Measurements from ENCODE around the gene SUSD4.

SUSD4 gene

GRCh38 chr1:223308136-223308535 is 55.8 kb downstream of the SUSD4 start:
- no CpG with 5 or more reads among the region's 2 CpGs for WGBS, 2 donors (ENCODE audit: extremely low coverage in 2 of 2, insufficient read length in 2 of 2, insufficient replicate concordance in 1 of 2)
- H3K27me3 ChIP-seq (ENCODE audit: control insufficient read depth in 3 of 3, insufficient read depth in 3 of 3, low read depth in 1 of 3, low read length in 3 of 3), result no peaks in the 10 kb centered on the region
- H3K4me3 ChIP-seq (ENCODE audit: low read length in 2 of 2), result no peak overlapping the region
- no peak overlapping the region for H3K9ac ChIP-seq (ENCODE audit: low read depth, low read length, poor library complexity)
- no peak overlapping the region for H2BK5ac ChIP-seq (ENCODE audit: low read length)
- no peak overlapping the region for H3K18ac ChIP-seq (ENCODE audit: low read length)
- no peaks in the 10 kb centered on the region for H3K9me3 ChIP-seq (replicated peaks in 1 of 2; ENCODE audit: control insufficient read depth in 2 of 2, insufficient read depth in 1 of 2, low read depth in 1 of 2, low read length in 2 of 2)
- no peak overlapping the region for H2AK5ac ChIP-seq (ENCODE audit: low read depth, low read length)
- H2AFZ ChIP-seq (ENCODE audit: low read length), result no peak overlapping the region
- H4K91ac ChIP-seq (ENCODE audit: low read depth, low read length, poor library complexity), result no peak overlapping the region
- no peak overlapping the region for H2BK15ac ChIP-seq (ENCODE audit: low read length)
- H2BK120ac ChIP-seq (ENCODE audit: low read depth, low read length), result no peak overlapping the region
- no peak overlapping the region for H3K4ac ChIP-seq (ENCODE audit: low read length)
- no peaks in the 10 kb centered on the region for H3K36me3 ChIP-seq (replicated peaks in 1 of 2; ENCODE audit: control insufficient read depth in 2 of 2, insufficient read depth in 2 of 2, low read length in 2 of 2)
- no peak overlapping the region for H2BK12ac ChIP-seq (ENCODE audit: low read length)
- no peaks in the 10 kb centered on the region for H3K4me1 ChIP-seq (ENCODE audit: control insufficient read depth in 2 of 2, insufficient read depth in 1 of 2, low read depth in 1 of 2, low read length in 2 of 2)
- no peak overlapping the region for H3K23ac ChIP-seq (ENCODE audit: low read depth, low read length, poor library complexity)
- H3K79me1 ChIP-seq (ENCODE audit: low read depth, low read length), result no peaks in the 10 kb centered on the region
- no peak overlapping the region for H3K27ac ChIP-seq (replicated peaks; ENCODE audit: low read length)
- no peak for DNase-seq (ENCODE audit: low spot score)
- no peak overlapping the region for H3K14ac ChIP-seq (ENCODE audit: low read length)
- no peak overlapping the region for H4K8ac ChIP-seq (ENCODE audit: low read depth, low read length)
- H3K4me2 ChIP-seq (ENCODE audit: insufficient read depth, low read length, poor library complexity, severe bottlenecking), result no peak overlapping the region

GRCh38 chr1:223307544-223307943 is 56.4 kb downstream of the SUSD4 start:
- Histone ChIP-seq H3K9ac (ENCODE audit: low read depth, low read length, poor library complexity) (no peak overlapping the region), H3K4ac (ENCODE audit: low read length) (no peak overlapping the region), H3K79me1 (ENCODE audit: low read depth, low read length) (no peaks in the 10 kb centered on the region), H2AFZ (ENCODE audit: low read length) (no peak overlapping the region), H2BK120ac (ENCODE audit: low read depth, low read length) (no peak overlapping the region), H4K8ac (ENCODE audit: low read depth, low read length) (no peak overlapping the region), H2BK12ac (ENCODE audit: low read length) (no peak overlapping the region), H3K14ac (ENCODE audit: low read length) (no peak overlapping the region), H2AK5ac (ENCODE audit: low read depth, low read length) (no peak overlapping the region), H3K27ac (replicated peaks; ENCODE audit: low read length) (no peak overlapping the region), H3K4me3 (ENCODE audit: low read length in 2 of 2) (no peak overlapping the region), H3K18ac (ENCODE audit: low read length) (no peak overlapping the region), H3K27me3 (ENCODE audit: control insufficient read depth in 3 of 3, insufficient read depth in 3 of 3, low read depth in 1 of 3, low read length in 3 of 3) (no peaks in the 10 kb centered on the region), H3K9me3 (replicated peaks in 1 of 2; ENCODE audit: control insufficient read depth in 2 of 2, insufficient read depth in 1 of 2, low read depth in 1 of 2, low read length in 2 of 2) (no peaks in the 10 kb centered on the region), H3K4me1 (ENCODE audit: control insufficient read depth in 2 of 2, insufficient read depth in 1 of 2, low read depth in 1 of 2, low read length in 2 of 2) (no peaks in the 10 kb centered on the region), H2BK15ac (ENCODE audit: low read length) (no peak overlapping the region), H3K36me3 (replicated peaks in 1 of 2; ENCODE audit: control insufficient read depth in 2 of 2, insufficient read depth in 2 of 2, low read length in 2 of 2) (no peaks in the 10 kb centered on the region), H2BK5ac (ENCODE audit: low read length) (no peak overlapping the region), H3K4me2 (ENCODE audit: insufficient read depth, low read length, poor library complexity, severe bottlenecking) (no peak overlapping the region), H3K23ac (ENCODE audit: low read depth, low read length, poor library complexity) (no peak overlapping the region), H4K91ac (ENCODE audit: low read depth, low read length, poor library complexity) (no peak overlapping the region)
- DNase-seq (ENCODE audit: low spot score), result no peak
- no CpG with 5 or more reads among the region's 5 CpGs for WGBS, 2 donors (ENCODE audit: extremely low coverage in 2 of 2, insufficient read length in 2 of 2, insufficient replicate concordance in 1 of 2)

GRCh38 chr1:223304931-223305330 is 59.0 kb downstream of the SUSD4 start:
- Histone ChIP-seq H3K27me3 (ENCODE audit: control insufficient read depth in 3 of 3, insufficient read depth in 3 of 3, low read depth in 1 of 3, low read length in 3 of 3) (no peaks in the 10 kb centered on the region), H3K4ac (ENCODE audit: low read length) (no peak overlapping the region), H3K27ac (replicated peaks; ENCODE audit: low read length) (no peak overlapping the region), H3K36me3 (replicated peaks in 1 of 2; ENCODE audit: control insufficient read depth in 2 of 2, insufficient read depth in 2 of 2, low read length in 2 of 2) (no peaks in the 10 kb centered on the region), H3K4me2 (ENCODE audit: insufficient read depth, low read length, poor library complexity, severe bottlenecking) (no peak overlapping the region), H4K8ac (ENCODE audit: low read depth, low read length) (no peak overlapping the region), H2BK120ac (ENCODE audit: low read depth, low read length) (no peak overlapping the region), H3K4me3 (ENCODE audit: low read length in 2 of 2) (no peak overlapping the region), H3K9ac (ENCODE audit: low read depth, low read length, poor library complexity) (no peak overlapping the region), H4K91ac (ENCODE audit: low read depth, low read length, poor library complexity) (no peak overlapping the region), H2AFZ (ENCODE audit: low read length) (no peak overlapping the region), H2BK12ac (ENCODE audit: low read length) (no peak overlapping the region), H3K23ac (ENCODE audit: low read depth, low read length, poor library complexity) (no peak overlapping the region), H3K79me1 (ENCODE audit: low read depth, low read length) (no peaks in the 10 kb centered on the region), H2BK15ac (ENCODE audit: low read length) (no peak overlapping the region), H3K4me1 (ENCODE audit: control insufficient read depth in 2 of 2, insufficient read depth in 1 of 2, low read depth in 1 of 2, low read length in 2 of 2) (no peaks in the 10 kb centered on the region), H3K18ac (ENCODE audit: low read length) (no peak overlapping the region), H2AK5ac (ENCODE audit: low read depth, low read length) (no peak overlapping the region), H2BK5ac (ENCODE audit: low read length) (no peak overlapping the region), H3K9me3 (replicated peaks in 1 of 2; ENCODE audit: control insufficient read depth in 2 of 2, insufficient read depth in 1 of 2, low read depth in 1 of 2, low read length in 2 of 2) (no peaks in the 10 kb centered on the region), H3K14ac (ENCODE audit: low read length) (no peak overlapping the region)
- no peak for DNase-seq (ENCODE audit: low spot score)
- WGBS, 2 donors (ENCODE audit: extremely low coverage in 2 of 2, insufficient read length in 2 of 2, insufficient replicate concordance in 1 of 2), result no CpG with 5 or more reads among the region's 1 CpG

- no peak overlapping the region for H4K91ac ChIP-seq (ENCODE audit: low read depth, low read length, poor library complexity)
- H3K9me3 ChIP-seq (replicated peaks in 1 of 2; ENCODE audit: control insufficient read depth in 2 of 2, insufficient read depth in 1 of 2, low read depth in 1 of 2, low read length in 2 of 2), result no peaks in the 10 kb centered on the region
- no peaks in the 10 kb centered on the region for H3K79me1 ChIP-seq (ENCODE audit: low read depth, low read length)
- no peaks in the 10 kb centered on the region for H3K27me3 ChIP-seq (ENCODE audit: control insufficient read depth in 3 of 3, insufficient read depth in 3 of 3, low read depth in 1 of 3, low read length in 3 of 3)
- H3K4me2 ChIP-seq (ENCODE audit: insufficient read depth, low read length, poor library complexity, severe bottlenecking), result no peak overlapping the region
- H2BK120ac ChIP-seq (ENCODE audit: low read depth, low read length), result no peak overlapping the region
- no peak overlapping the region for H3K4me3 ChIP-seq (ENCODE audit: low read length in 2 of 2)
- H3K18ac ChIP-seq (ENCODE audit: low read length), result no peak overlapping the region
- no CpG with 5 or more reads among the region's 2 CpGs for WGBS, 2 donors (ENCODE audit: extremely low coverage in 2 of 2, insufficient read length in 2 of 2, insufficient replicate concordance in 1 of 2)
- H3K4ac ChIP-seq (ENCODE audit: low read length), result no peak overlapping the region
- H2AFZ ChIP-seq (ENCODE audit: low read length), result no peak overlapping the region
- no peak for DNase-seq (ENCODE audit: low spot score)
- H2BK5ac ChIP-seq (ENCODE audit: low read length), result no peak overlapping the region
- H4K8ac ChIP-seq (ENCODE audit: low read depth, low read length), result no peak overlapping the region
- no peaks in the 10 kb centered on the region for H3K4me1 ChIP-seq (ENCODE audit: control insufficient read depth in 2 of 2, insufficient read depth in 1 of 2, low read depth in 1 of 2, low read length in 2 of 2)
- no peaks in the 10 kb centered on the region for H3K36me3 ChIP-seq (replicated peaks in 1 of 2; ENCODE audit: control insufficient read depth in 2 of 2, insufficient read depth in 2 of 2, low read length in 2 of 2)
- H3K14ac ChIP-seq (ENCODE audit: low read length), result no peak overlapping the region
- H2BK12ac ChIP-seq (ENCODE audit: low read length), result no peak overlapping the region
- no peak overlapping the region for H3K9ac ChIP-seq (ENCODE audit: low read depth, low read length, poor library complexity)
- no peak overlapping the region for H3K27ac ChIP-seq (replicated peaks; ENCODE audit: low read length)
- no peak overlapping the region for H2AK5ac ChIP-seq (ENCODE audit: low read depth, low read length)
- no peak overlapping the region for H3K23ac ChIP-seq (ENCODE audit: low read depth, low read length, poor library complexity)
- H2BK15ac ChIP-seq (ENCODE audit: low read length), result no peak overlapping the region
Measured at GRCh38 chr1:223301371-223301770, 62.6 kb downstream of the SUSD4 start.

Measured in neuronal stem cell (in vitro differentiated cells).